Adrenal gland (tissue), 5 donors: ENCODE results near the gene LCT.

Experiments used
- CTCF ChIP-seq, 6 experiments: fragments of 450-650 bp in 4 of 6; fragments of 200-600 bp in 2 of 6; sonication (generic) in 1 of 6; IDR thresholded peaks; 1 replicate in 5 of 6; 2 replicates in 1 of 6; pipeline versions ENCODE4 v1.5.1 to v1.8.0; 2016 to 2021; ENCODE audit warnings: antibody characterized with exemption in 6 of 6, mild to moderate bottlenecking in 2 of 6, moderate library complexity in 1 of 6
- POLR2A ChIP-seq, 2 donors: fragments of 450-650 bp; IDR thresholded peaks; one replicate each; pipeline ENCODE4 v1.6.1; 2017; ENCODE audit warnings: antibody characterized with exemption in 2 of 2, mild to moderate bottlenecking in 2 of 2, moderate library complexity in 1 of 2
- donor health status: DM: no; HTN: no; CAD: no.

DNA sequence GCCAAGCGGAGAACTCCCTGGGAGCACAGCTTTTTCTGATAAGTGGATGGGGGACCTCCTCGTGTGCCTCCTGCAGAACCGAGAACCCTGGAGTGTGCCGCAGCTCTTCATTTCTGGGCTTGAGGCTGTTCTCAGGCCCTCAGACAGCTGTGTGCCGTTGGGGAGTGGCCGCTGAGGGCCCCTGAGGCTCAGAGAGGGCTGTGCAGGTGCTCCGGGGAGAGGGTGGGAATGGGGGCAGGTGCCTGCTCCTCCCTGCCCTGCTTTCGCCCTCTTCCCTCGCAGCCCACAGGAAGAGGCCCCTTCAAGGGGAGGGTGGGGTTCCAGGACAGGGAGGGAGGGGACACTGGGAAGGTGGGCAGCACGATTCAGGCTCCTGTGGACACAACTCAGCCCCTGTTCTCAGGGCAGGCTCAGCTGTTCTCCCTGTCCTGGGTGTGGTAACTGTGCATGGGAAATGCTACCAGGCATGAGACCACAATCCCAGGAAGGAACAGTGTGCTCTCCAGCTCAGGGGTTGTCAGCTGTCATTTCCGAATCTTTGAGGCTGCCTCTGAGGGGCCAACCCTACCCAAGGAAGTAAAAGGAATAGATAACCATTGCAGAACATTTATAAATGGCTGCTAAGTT, 11.3 kb downstream of the LCT start:
- no peak for TF ChIP-seq CTCF (IDR thresholded peaks at IDR 0.05)
- no peak for TF ChIP-seq POLR2A (IDR thresholded peaks at IDR 0.05)
